Putamen (tissue), 1 donor: Measurements from ENCODE around the gene IFI35.
A peak's percentile ranks its signal among the peaks of the same experiment; 100 is the strongest.
"Not testable (repeated sequence)": the region's sequence is repeated elsewhere in the genome, so short reads cannot be mapped to it uniquely, and the experiment has no call there.

ENCODE experiments used
- DNase-seq: peaks from one replicate; pipeline ENCODE4 v3.0.0-alpha.2; 2016; ENCODE audit warnings: low spot score

IFI35 gene

DNA sequence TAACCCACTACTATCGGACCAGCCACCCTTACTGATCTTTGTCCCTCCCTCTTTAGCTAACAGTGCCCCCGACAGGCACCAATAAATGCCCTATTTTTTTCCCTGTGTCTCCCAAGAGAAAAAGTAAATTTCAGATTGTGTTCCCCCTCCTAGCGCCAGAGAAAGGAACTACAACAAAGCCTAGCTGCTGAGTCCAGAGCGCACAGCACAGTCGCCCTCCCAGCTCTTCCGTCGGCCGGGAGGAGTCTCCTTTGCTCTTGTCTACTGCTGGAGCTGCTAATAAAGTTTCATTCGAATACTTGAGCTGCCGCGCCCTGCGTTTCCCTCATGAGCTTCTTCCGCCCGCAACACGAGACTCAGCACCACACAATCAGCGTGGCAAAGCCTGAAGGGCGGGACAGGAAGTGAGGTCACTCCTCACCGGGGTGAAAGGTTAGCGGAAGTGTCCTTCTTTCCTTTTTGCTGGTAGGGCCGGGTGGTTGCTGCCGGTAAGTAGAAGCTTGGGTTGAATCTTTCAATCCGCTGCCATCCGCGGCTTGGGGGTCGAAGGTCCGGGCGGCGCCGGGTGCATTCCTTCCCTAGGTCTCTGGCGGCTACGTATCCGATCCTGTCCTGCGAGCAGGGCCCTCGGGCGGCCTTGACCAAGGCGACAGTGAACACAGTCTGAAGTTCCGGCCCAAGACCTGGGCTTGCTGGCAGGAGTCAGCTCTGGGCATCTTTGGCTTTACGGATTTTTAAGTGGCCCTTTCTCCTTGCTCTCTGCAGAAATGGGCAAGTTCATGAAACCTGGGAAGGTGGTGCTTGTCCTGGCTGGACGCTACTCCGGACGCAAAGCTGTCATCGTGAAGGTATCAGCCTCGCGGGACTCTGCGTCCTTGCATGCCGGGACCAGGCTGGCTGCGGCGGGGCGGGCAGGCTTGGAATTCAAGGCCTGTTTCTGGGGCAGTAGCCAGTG is 8.3 kb upstream of the IFI35 start, which contains the start of gene RPL27:
Gene RPL27 (plus strand): TSS at position 436 of the 955 bp plus-strand sequence. CDS start 332 bp downstream, at position 768.
- DNase-seq, result peak; percentile 100

DNA sequence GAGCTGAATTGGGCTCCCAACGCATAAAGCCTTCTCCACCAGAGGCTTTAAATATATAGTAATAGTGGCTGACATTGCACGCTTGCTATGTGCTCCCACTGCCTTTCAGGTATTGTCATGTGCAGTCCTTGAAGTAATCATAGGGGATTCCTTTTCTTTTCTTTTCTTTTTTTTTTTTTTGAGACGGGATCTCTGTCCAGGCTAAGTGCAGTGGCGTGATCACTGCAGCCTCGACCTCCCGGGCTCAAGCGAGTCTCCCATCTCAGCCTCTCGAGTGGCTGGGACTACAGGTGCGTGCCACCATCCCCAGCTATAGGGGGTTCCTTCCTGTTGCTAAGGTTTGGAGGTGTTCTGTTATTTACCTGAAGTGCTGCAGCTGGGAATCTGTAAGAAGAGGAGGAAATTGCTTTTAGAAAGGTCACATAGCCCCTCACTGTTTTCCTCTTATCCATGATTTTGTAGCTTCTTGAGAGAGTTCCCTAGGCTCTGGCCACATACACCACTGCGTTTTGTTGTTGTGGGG is 7.5 kb upstream of the IFI35 start:
- DNase-seq, result no peak

DNA sequence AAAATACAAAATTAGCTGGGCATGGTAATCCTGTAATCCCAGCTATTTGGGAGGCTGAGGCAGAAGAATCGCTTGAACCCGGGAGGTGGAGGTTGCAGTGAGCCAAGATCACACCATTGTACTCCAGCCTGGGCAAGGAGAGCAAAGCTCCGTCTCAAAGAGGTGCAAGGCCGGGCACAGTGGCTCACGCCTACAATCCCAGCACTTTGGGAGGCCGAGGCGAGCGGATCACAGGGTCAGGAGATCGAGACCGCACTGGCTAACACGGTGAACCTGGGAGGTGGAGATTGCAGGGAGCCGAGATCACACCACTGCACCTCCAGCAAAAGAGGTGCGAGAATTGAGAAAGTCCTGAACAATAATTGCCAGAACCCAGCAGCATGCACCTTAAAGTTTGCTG is 5.7 kb upstream of the IFI35 start:
- DNase-seq, result not testable (repeated sequence)

- DNase-seq, result no peak
Observed at GRCh38 chr17:43003542-43004172, 2.9 kb upstream of the IFI35 start.

GRCh38 chr17:43010667-43011308 is 4.2 kb downstream of the IFI35 start:
- DNase-seq, result no peak

DNA sequence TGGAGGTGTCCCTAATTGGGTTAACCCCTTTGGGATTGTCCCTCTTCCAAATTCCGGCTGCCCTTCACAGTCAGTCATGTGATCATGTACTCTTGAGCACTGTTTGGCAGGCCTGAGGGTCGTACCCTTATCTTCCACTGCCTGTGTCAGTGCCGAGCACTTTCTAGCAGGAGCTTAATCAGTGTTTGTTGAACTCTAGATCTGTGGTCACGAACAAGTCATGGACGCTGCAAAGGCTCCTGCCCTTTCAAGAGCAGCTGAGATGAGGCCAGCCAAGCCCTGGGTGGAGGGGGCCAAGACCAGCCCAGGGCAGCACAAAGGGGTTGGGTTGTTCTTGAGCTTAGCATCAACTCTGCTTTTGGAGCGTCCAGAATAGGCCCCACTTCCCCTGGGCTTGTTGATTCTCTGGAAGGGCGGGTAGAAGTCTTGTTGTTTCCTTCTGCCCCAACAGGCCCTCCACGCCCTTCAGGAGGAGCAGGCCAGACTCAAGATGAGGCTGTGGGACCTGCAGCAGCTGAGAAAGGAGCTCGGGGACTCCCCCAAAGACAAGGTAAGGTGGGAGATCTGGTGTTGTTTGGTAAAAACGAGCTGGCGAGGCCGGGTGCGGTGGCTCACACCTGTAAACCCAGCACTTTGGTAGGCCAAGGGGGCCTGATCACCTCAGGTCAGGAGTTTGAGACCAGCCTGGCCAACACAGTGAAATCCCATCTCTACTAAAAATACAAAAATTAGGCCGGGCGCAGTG is 5.3 kb downstream of the IFI35 start:
- DNase-seq, result no peak

DNA sequence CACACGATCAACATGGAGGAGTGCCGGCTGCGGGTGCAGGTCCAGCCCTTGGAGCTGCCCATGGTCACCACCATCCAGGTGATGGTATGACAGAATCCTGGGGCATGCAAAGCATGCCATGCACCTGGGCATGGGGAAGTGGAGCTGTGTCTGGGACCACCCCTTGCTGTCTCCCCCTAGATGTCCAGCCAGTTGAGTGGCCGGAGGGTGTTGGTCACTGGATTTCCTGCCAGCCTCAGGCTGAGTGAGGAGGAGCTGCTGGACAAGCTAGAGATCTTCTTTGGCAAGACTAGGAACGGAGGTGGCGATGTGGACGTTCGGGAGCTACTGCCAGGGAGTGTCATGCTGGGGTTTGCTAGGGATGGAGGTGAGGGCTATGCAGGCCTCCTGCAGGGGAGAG is 6.7 kb downstream of the IFI35 start:
- no peak for DNase-seq

DNA sequence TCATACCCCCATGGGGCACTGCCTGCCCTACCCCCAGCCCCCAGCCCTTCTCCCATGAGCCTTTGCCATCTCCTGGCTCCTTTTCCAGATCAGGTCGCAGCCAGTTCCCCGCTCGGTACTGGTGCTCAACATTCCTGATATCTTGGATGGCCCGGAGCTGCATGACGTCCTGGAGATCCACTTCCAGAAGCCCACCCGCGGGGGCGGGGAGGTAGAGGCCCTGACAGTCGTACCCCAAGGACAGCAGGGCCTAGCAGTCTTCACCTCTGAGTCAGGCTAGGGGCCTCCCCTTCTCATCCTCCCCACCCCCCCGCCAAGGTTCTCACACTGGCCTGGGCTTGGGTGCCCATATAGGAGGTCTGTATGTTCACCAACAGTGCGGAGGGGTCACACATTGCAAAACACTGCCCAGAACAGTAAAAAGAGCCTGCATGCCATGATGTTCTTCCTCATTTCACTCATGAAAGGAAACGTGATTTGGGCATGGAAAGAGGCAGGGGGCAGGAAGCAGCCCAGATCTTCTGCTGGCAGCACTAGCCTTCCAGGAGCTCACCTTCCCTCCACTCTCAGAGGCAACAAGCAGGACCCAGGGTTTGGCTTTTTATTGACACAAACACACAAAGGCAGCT is 7.5 kb downstream of the IFI35 start:
- no peak for DNase-seq

GRCh38 chr17:43014649-43015542 is 8.3 kb downstream of the IFI35 start:
- DNase-seq, result no peak

- DNase-seq, result no peak
Observed at GRCh38 chr17:43015579-43015978, 9.0 kb downstream of the IFI35 start.

DNA sequence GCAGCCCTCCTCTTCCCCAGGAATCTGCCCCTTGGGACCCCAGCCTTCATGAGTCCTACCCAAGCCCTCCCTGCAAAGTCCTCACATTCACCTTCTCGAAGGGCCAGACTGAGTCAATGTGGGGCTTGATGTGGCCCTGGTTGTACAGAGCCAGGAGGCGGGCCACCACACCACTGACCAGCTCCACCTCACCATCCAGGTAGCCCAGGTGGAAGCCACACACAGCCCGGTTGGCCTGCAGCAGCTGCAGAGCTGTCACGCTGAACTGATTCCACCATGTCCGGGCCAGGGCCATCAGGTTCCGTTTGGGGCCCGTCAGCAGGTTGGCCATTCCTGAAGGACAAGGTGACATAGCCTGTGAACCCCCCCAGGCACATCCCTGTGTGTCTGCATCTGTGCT is 9.6 kb downstream of the IFI35 start:
- no peak for DNase-seq

DNA sequence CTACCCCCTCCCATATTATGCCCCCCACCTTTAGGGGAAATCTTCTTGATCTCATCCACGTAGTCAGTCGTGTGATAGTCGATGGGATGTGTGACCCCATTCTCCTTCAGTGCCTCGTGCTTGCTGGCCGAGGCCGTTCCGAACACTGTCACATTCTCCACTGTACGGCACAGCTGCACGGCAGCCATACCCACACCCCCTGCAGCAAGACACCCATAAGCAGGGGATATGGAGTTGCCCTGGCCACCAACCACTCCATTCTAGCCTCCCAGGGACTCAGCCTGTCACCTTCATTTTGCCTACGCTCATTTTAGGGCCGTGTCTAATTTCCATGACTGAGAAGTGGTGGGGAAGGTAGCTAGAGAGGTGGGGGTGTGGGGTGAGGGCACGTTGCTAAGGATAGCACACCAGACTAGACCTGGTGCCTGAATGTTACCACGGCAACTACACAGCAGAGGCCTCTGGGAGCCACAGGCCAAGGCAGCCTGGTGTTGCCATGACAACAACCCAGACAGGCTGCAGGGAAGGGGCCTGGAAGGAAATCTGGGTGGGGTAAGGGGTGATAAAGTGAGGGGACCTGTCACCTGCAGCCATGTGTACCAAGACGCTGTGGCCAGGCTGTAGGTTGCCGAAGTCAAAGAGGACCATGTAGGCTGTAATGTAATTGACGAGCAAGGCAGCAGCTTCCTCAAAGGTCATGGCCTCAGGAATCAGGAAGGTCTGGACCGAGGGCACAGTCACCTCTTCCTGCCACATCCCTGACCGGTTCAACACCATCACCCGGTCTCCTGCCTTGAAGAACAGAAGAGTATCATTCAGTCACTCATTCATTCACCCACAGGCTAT is 11.6 kb downstream of the IFI35 start:
- DNase-seq, result peak; percentile 78

- DNase-seq, result no peak
Observed at GRCh38 chr17:43018932-43019331, 12.3 kb downstream of the IFI35 start.

DNA sequence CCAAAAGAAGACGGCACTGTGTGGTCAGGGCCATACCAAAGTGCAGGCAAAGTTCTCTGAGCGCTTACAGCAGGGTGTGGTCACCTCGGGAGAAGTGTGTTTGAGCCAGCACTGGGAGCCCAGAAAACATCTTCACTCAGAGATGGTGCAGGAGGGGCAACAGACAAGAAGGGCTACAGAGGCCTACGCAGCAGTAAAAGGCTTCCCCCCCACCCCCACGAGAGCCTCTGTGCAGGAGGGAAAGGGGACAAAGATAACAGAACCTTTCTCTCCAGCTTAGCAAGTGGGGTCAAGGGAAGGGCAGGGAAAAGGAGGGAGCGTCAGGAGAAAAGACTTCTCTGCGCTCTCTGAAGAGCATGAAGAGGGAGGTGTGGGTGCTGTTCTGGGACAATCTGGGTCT is 12.8 kb downstream of the IFI35 start:
- no peak for DNase-seq

- DNase-seq, result no peak
Observed at GRCh38 chr17:43020030-43020621, 13.5 kb downstream of the IFI35 start.

DNA sequence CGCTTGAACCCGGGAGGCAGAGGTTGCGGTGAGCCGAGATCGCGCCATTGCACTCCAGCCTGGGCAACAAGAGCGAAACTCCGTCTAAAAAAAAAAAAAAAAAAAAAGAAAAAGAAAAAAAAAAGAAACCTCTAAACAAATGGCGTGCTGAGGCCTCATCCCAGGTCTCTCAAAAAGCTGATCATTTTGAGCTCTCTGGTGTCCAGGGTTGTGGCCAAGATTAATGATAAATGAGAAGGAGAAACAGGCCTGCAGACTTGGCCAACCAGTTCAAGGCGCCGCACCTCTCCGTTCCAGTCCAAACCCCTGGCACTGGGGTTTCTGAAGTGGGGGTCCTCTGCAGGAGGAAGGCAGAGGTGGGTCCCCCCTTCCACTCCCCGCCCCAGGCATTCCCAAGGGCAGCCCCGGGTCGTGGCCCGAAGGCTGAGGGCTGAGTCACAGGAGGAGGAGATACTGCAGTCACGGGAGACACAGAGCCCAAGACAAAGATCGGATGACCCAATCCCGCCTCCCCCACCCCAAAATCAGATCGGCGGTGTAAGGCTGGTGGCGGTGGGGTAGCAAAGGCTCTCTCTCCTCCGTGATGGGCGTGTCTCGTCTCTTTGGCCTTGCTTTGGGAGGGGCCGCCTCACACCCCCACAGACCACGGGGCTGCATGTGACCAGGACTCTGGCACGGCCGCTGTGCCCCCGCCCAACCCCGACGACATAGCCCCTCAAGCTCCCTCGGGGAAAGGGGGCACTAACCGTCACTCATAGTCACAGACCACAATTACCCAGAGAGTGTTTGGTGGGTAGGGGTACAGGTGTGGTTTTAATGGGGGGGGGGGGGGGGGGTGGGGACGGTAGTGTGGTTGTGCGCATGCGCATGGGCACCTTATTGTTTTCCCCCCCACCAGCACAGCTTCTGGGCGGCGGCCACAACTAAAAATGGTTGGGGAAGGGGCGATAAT is 14.5 kb downstream of the IFI35 start:
- DNase-seq, result no peak

- peak; percentile 80 for DNase-seq
Observed at GRCh38 chr17:43021741-43022512, 15.3 kb downstream of the IFI35 start, which contains the start of gene VAT1. TSS of gene VAT1 (minus strand) at chr17:43022385. CDS start at chr17:43022322, 63 bp downstream.
